Progenitor cell of endocrine pancreas (in vitro differentiated cells): ENCODE measurements around the gene INS. TPM values are rescaled to one million over a fixed set of nuclear protein-coding genes. Genes with fewer than 3 reads are reported as not detected.
A peak's percentile ranks its signal among the peaks of the same experiment; 100 is the strongest.
"Not testable (repeated sequence)": the region's sequence is repeated elsewhere in the genome, so short reads cannot be mapped to it uniquely, and the experiment has no call there.

ENCODE experiments used
- DNase-seq: peaks from one replicate; pipeline ENCODE4 v3.0.0; 2021; ENCODE audit warnings: low spot score; ENCODE audit not compliant: unreplicated experiment
- H3K27ac Mint-ChIP-seq: 2 replicates; pipeline ENCODE4 v1.8.0; 2021; ENCODE audit warnings: mild to moderate bottlenecking, moderate library complexity, mixed read lengths
- H3K27me3 Mint-ChIP-seq: 2 replicates; pipeline ENCODE4 v1.8.0; 2021; ENCODE audit warnings: mixed read lengths
- H3K36me3 Mint-ChIP-seq: 2 replicates; pipeline ENCODE4 v1.8.0; 2022; ENCODE audit warnings: mixed read lengths; ENCODE audit not compliant: insufficient read depth
- H3K4me1 Mint-ChIP-seq: 2 replicates; pipeline ENCODE4 v1.8.0; 2021; ENCODE audit warnings: low read depth, mixed read lengths
- H3K4me3 Mint-ChIP-seq: 2 replicates; pipeline ENCODE4 v1.8.0; 2021; ENCODE audit warnings: low read depth, mild to moderate bottlenecking, moderate library complexity, mixed read lengths
- H3K9me3 Mint-ChIP-seq: 2 replicates; pipeline ENCODE4 v1.8.0; 2021; ENCODE audit warnings: low read depth, mixed read lengths
- CTCF ChIP-seq: fragments of 200-600 bp; sonication (generic); IDR thresholded peaks from one replicate; pipeline ENCODE4 v1.5.0; 2021; ENCODE audit warnings: antibody characterized with exemption, mild to moderate bottlenecking; ENCODE audit not compliant: unreplicated experiment
- total RNA-seq: library from RNA; stranded (reverse); gene quantifications from 2 replicates; pipeline ENCODE4 v1.2.1, GENCODE V29; 2021

Gene INS
- total RNA-seq, 1 donor from 2014 or later: 75.2 TPM

GRCh38 chr11:2196970-2197770 lies 36.2 kb upstream of the INS start:
- H3K36me3 Mint-ChIP-seq: no peaks in the 10 kb centered on the region
- H3K27ac Mint-ChIP-seq: peak overlapping the region; percentile 2
- TF ChIP-seq CTCF: peak; percentile 83
- H3K27me3 Mint-ChIP-seq: peaks cover 25% of the 10 kb centered on the region
- no peaks in the 10 kb centered on the region for H3K9me3 Mint-ChIP-seq
- no peaks in the 10 kb centered on the region for H3K4me1 Mint-ChIP-seq
- peak; percentile 77 for DNase-seq
- no peak overlapping the region for H3K4me3 Mint-ChIP-seq

- DNase-seq: no peak
- H3K27ac Mint-ChIP-seq: no peak overlapping the region
- peaks cover 25% of the 10 kb centered on the region for H3K27me3 Mint-ChIP-seq
- H3K36me3 Mint-ChIP-seq: no peaks in the 10 kb centered on the region
- H3K4me1 Mint-ChIP-seq: peaks cover 5% of the 10 kb centered on the region
- no peak for TF ChIP-seq CTCF
- no peak overlapping the region for H3K4me3 Mint-ChIP-seq
- H3K9me3 Mint-ChIP-seq: no peaks in the 10 kb centered on the region
Observed at GRCh38 chr11:2195756-2196088, 34.7 kb upstream of the INS start.

GRCh38 chr11:2194877-2195755 lies 34.1 kb upstream of the INS start:
- peak; percentile 93 for TF ChIP-seq CTCF
- no peaks in the 10 kb centered on the region for H3K9me3 Mint-ChIP-seq
- H3K4me1 Mint-ChIP-seq: peaks cover 9% of the 10 kb centered on the region
- H3K27me3 Mint-ChIP-seq: peaks cover 25% of the 10 kb centered on the region
- peak; percentile 74 for DNase-seq
- H3K4me3 Mint-ChIP-seq: no peak overlapping the region
- H3K36me3 Mint-ChIP-seq: no peaks in the 10 kb centered on the region
- no peak overlapping the region for H3K27ac Mint-ChIP-seq

- not testable (repeated sequence) for H3K9me3 Mint-ChIP-seq, H3K27ac Mint-ChIP-seq, H3K36me3 Mint-ChIP-seq, H3K4me3 Mint-ChIP-seq, DNase-seq
- Mint-ChIP-seq H3K27me3 (peaks cover 29% of the 10 kb centered on the region), H3K4me1 (peaks cover 11% of the 10 kb centered on the region)
Observed at GRCh38 chr11:2193888-2194595, 33.0 kb upstream of the INS start.

- Mint-ChIP-seq H3K27me3 (peaks cover 32% of the 10 kb centered on the region), H3K36me3 (no peaks in the 10 kb centered on the region), H3K27ac (no peak overlapping the region), H3K9me3 (no peaks in the 10 kb centered on the region), H3K4me1 (peaks cover 11% of the 10 kb centered on the region), H3K4me3 (no peak overlapping the region)
- DNase-seq: no peak
- no peak for TF ChIP-seq CTCF
Observed at GRCh38 chr11:2193099-2193887, 32.3 kb upstream of the INS start.
